Osteoblast (primary cell): ENCODE measurements around the gene SCGN. TPM values are rescaled to one million over a fixed set of nuclear protein-coding genes. Genes with fewer than 3 reads are reported as not detected.

ENCODE experiments used
- DNase-seq: peaks from one replicate; pipeline ENCODE4 v3.0.0; 2011; ENCODE audit warnings: low spot score, mixed read lengths; ENCODE audit not compliant: insufficient read length; ENCODE audit errors: missing footprints
- H2AFZ ChIP-seq: 2 replicates; pipeline ENCODE4 v1.6.0; 2011; ENCODE audit warnings: mild to moderate bottlenecking, low read length
- H3K27ac ChIP-seq: 2 replicates; pipeline ENCODE4 v1.5.1; 2011; ENCODE audit warnings: mild to moderate bottlenecking, low read depth, low read length, moderate library complexity
- H3K27me3 ChIP-seq: 2 replicates; pipeline ENCODE4 v1.6.0; 2012; ENCODE audit warnings: mild to moderate bottlenecking, control low read depth, inconsistent platforms, low read length, moderate library complexity; ENCODE audit not compliant: insufficient read depth
- H3K36me3 ChIP-seq: 2 replicates; pipeline ENCODE4 v1.5.1; 2011; ENCODE audit warnings: mild to moderate bottlenecking, low read length, control low read depth, moderate library complexity; ENCODE audit not compliant: insufficient read depth
- H3K4me1 ChIP-seq: 2 replicates; pipeline ENCODE4 v1.5.1; 2011; ENCODE audit warnings: mild to moderate bottlenecking, low read length, control low read depth, moderate library complexity; ENCODE audit not compliant: insufficient read depth
- H3K4me2 ChIP-seq: 2 replicates; pipeline ENCODE4 v1.6.0; 2011; ENCODE audit warnings: mild to moderate bottlenecking, low read length; ENCODE audit not compliant: insufficient read depth
- H3K4me3 ChIP-seq: fragments of 200-600 bp; sonication (generic); 3 replicates; pipeline ENCODE4 v1.5.1; 2012; ENCODE audit warnings: mild to moderate bottlenecking, low read length, inconsistent platforms; ENCODE audit not compliant: insufficient read depth
- H3K79me2 ChIP-seq: 2 replicates; pipeline ENCODE4 v1.6.0; 2012; ENCODE audit warnings: mild to moderate bottlenecking, low read length, control low read depth, inconsistent platforms; ENCODE audit not compliant: insufficient read depth
- H3K9me3 ChIP-seq: 2 replicates; pipeline ENCODE4 v1.5.1; 2011; ENCODE audit warnings: low read depth, low read length, control low read depth
- H4K20me1 ChIP-seq: 2 replicates; pipeline ENCODE4 v1.6.0; 2012; ENCODE audit warnings: mild to moderate bottlenecking, low read length, control low read depth; ENCODE audit not compliant: insufficient read depth
- CTCF ChIP-seq: IDR thresholded peaks from 2 replicates; pipeline ENCODE4 v1.5.1; 2011; ENCODE audit warnings: mild to moderate bottlenecking, low read depth, low read length, moderate library complexity; ENCODE audit errors: extremely low read depth
- total RNA-seq: library from RNA; depleted of rRNA; stranded (reverse); fragments of >200 nt; gene quantifications from 2 replicates; pipeline ENCODE4 v1.2.3, GENCODE V29; 2012

Gene SCGN
- total RNA-seq, 1 donor: not detected

- Histone ChIP-seq H3K4me1 (no peaks in the 10 kb centered on the region), H3K4me2 (no peak overlapping the region), H3K27ac (no peak overlapping the region), H3K79me2 (no peaks in the 10 kb centered on the region), H3K36me3 (no peaks in the 10 kb centered on the region), H4K20me1 (no peaks in the 10 kb centered on the region), H3K9me3 (no peaks in the 10 kb centered on the region), H2AFZ (no peak overlapping the region), H3K27me3 (no peaks in the 10 kb centered on the region), H3K4me3 (no peak overlapping the region)
- TF ChIP-seq CTCF: no peak
- DNase-seq: no peak
Measured at GRCh38 chr6:25641377-25641776, 10.6 kb upstream of the SCGN start.

DNA sequence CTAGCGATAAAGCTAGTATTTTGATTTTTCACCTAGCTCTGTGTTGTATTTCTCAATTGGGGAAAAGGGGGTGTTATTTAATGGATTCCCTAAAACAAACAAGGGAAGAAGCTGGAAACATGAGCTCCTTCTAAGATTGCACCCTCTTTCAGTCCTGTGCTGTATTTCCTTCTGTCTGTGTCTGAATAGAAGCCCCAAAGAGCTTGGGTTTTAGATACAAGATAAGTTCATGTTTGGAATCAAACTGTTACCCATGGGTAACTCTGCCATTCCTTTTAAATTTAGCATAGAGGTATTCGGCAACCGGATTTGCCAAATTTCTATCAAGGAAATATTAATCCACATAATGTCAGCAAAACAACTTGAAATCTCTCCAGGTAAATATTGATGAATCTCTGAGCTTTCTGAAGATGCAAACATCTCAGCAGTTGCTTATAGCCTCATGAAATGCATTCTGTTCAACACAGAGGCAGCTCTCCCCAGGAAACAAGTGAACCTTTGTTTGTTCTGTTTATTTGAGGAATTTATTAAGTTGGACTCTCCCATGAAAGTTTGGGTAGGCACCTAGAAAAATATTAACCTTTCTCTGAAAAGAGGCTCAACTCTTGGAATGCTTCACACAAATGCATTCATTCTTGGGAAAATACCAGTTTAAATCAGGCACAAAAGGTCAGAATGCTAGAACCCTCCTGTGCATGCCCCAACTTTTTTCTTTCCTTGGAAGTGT lies 9.9 kb upstream of the SCGN start:
- no peak for TF ChIP-seq CTCF
- Histone ChIP-seq H3K4me2 (no peak overlapping the region), H3K4me3 (no peak overlapping the region), H4K20me1 (no peaks in the 10 kb centered on the region), H3K36me3 (no peaks in the 10 kb centered on the region), H3K79me2 (no peaks in the 10 kb centered on the region), H3K27me3 (no peaks in the 10 kb centered on the region), H2AFZ (no peak overlapping the region), H3K4me1 (no peaks in the 10 kb centered on the region), H3K9me3 (no peaks in the 10 kb centered on the region), H3K27ac (no peak overlapping the region)
- DNase-seq: no peak

- Histone ChIP-seq H2AFZ (no peak overlapping the region), H3K79me2 (no peaks in the 10 kb centered on the region), H3K9me3 (no peaks in the 10 kb centered on the region), H4K20me1 (no peaks in the 10 kb centered on the region), H3K4me3 (no peak overlapping the region), H3K4me1 (no peaks in the 10 kb centered on the region), H3K27ac (no peak overlapping the region), H3K4me2 (no peak overlapping the region), H3K27me3 (no peaks in the 10 kb centered on the region), H3K36me3 (no peaks in the 10 kb centered on the region)
- no peak for DNase-seq
- TF ChIP-seq CTCF: no peak
Measured at GRCh38 chr6:25642667-25643328, 9.2 kb upstream of the SCGN start.

- no peaks in the 10 kb centered on the region for H3K4me1 ChIP-seq
- no peak overlapping the region for H2AFZ ChIP-seq
- H3K4me2 ChIP-seq: no peak overlapping the region
- no peaks in the 10 kb centered on the region for H4K20me1 ChIP-seq
- no peak for DNase-seq
- H3K79me2 ChIP-seq: no peaks in the 10 kb centered on the region
- no peaks in the 10 kb centered on the region for H3K27me3 ChIP-seq
- no peak overlapping the region for H3K4me3 ChIP-seq
- no peaks in the 10 kb centered on the region for H3K36me3 ChIP-seq
- no peak overlapping the region for H3K27ac ChIP-seq
- no peaks in the 10 kb centered on the region for H3K9me3 ChIP-seq
- no peak for TF ChIP-seq CTCF
Measured at GRCh38 chr6:25645916-25646315, 6.1 kb upstream of the SCGN start.
